HCT116 (cell line): Measurements from ENCODE around the gene MATR3. TPM values are rescaled to one million over a fixed set of nuclear protein-coding genes. Genes with fewer than 3 reads are reported as not detected.
A peak's percentile ranks its signal among the peaks of the same experiment; 100 is the strongest.

Experiments used
- ATAC-seq: fragments of 200-7000 bp; cut with Tn5 transposase; 2 replicates; pipeline ENCODE4 v1.9.1; 2020; ENCODE audit warnings: mild to moderate bottlenecking, moderate library complexity
- BruUV-seq: library from RNA; stranded (reverse); fragments of 400-500 nt; replicated peaks from 2 replicates; lab custom pipeline; 2021; lab: Mats Ljungman, UMichigan
- CTCF ChIA-PET: fragments of 300-600 bp; sonication (Branson Sonifier 250); formaldehyde crosslinking; loops from one replicate; lab custom pipeline; 2021; ENCODE audit warnings: antibody characterized with exemption; lab: Charles Lee
- POLR2A ChIA-PET: fragments of 300-600, 350-600 bp; sonication (Branson Sonifier 250); formaldehyde crosslinking; loops from one replicate; lab custom pipeline; 2021; ENCODE audit warnings: antibody characterized with exemption; lab: Charles Lee
- RAD21 ChIA-PET, 2 experiments: fragments of 300-600 bp; sonication (Branson Sonifier 250); formaldehyde crosslinking; loops; one replicate each; lab custom pipeline; 2023; ENCODE audit warnings: low total read pairs in 2 of 2; ENCODE audit not compliant: uncharacterized antibody in 2 of 2, unreplicated experiment in 2 of 2, low non-redundant PET in 1 of 2; lab: Charles Lee
- DNase-seq: peaks from one replicate; pipeline ENCODE4 v3.0.0-alpha.2; 2010; ENCODE audit warnings: low read depth, low spot score
- H2AFZ ChIP-seq: fragments of 200-600 bp; shearing (Covaris generic), sonication (generic); 2 replicates; pipeline ENCODE4 v1.6.1; 2017; ENCODE audit warnings: low read depth, mixed run types, mixed read lengths, antibody characterized with exemption, low read length; ENCODE audit not compliant: poor library complexity, severe bottlenecking
- H3K27ac ChIP-seq: 2 replicates; pipeline ENCODE4 v1.5.1; 2012; ENCODE audit warnings: low read depth, low read length
- H3K27me3 ChIP-seq: fragments of 200-600 bp; sonication (generic); 2 replicates; pipeline ENCODE4 v1.6.1; 2016; ENCODE audit warnings: mixed run types, low read length, mixed read lengths; ENCODE audit not compliant: insufficient read depth
- H3K36me3 ChIP-seq, 2 experiments: fragments of 200-500 bp in 1 of 2; fragments of 200-600 bp in 1 of 2; sonication (Bioruptor generic) in 1 of 2; sonication (generic) in 1 of 2; 2 replicates each; pipeline versions ENCODE4 v1.5.1 to v1.6.1; 2014 to 2016; ENCODE audit warnings: low read length in 2 of 2, inconsistent platforms in 1 of 2, mixed read lengths in 1 of 2, mixed run types in 1 of 2; ENCODE audit not compliant: insufficient read depth in 2 of 2, control insufficient read depth in 1 of 2
- H3K4me1 ChIP-seq, 2 experiments: fragments of 200-600 bp in 1 of 2; sonication (generic) in 1 of 2; 2 replicates each; pipeline versions ENCODE4 v1.5.1 to v1.6.1; 2012 to 2017; ENCODE audit warnings: low read length in 2 of 2, inconsistent platforms in 1 of 2, mild to moderate bottlenecking in 1 of 2, mixed read lengths in 1 of 2, mixed run types in 1 of 2, moderate library complexity in 1 of 2; ENCODE audit not compliant: insufficient read depth in 2 of 2, control insufficient read depth in 1 of 2
- H3K4me2 ChIP-seq: fragments of 200-600 bp; sonication (generic); 2 replicates; pipeline ENCODE4 v1.6.1; 2017; ENCODE audit warnings: mixed run types, low read length, mixed read lengths
- H3K4me3 ChIP-seq, 2 experiments: fragments of 200-600 bp in 1 of 2; sonication (generic) in 1 of 2; replicated peaks in 1 of 2; 2 replicates each; pipeline ENCODE4 v1.5.1; 2011 to 2016; ENCODE audit warnings: low read length in 2 of 2, control low read depth in 1 of 2, low read depth in 1 of 2, mild to moderate bottlenecking in 1 of 2, mixed read lengths in 1 of 2, mixed run types in 1 of 2
- H3K79me2 ChIP-seq: fragments of 200-600 bp; sonication (generic); 2 replicates; pipeline ENCODE4 v1.6.1; 2017; ENCODE audit warnings: mild to moderate bottlenecking, mixed run types, low read length, moderate library complexity, mixed read lengths; ENCODE audit not compliant: insufficient read depth
- H3K9ac ChIP-seq: fragments of 200-600 bp; sonication (generic); 2 replicates; pipeline ENCODE4 v1.6.1; 2016; ENCODE audit warnings: low read length, mixed read lengths
- H3K9me2 ChIP-seq: fragments of 200-600 bp; sonication (generic), shearing (Covaris generic); 2 replicates; pipeline ENCODE4 v1.6.1; 2017; ENCODE audit warnings: mixed run types, mild to moderate bottlenecking, moderate library complexity; ENCODE audit not compliant: insufficient read depth
- H3K9me3 ChIP-seq, 2 experiments: fragments of 200-500 bp in 1 of 2; fragments of 200-600 bp in 1 of 2; sonication (Bioruptor generic) in 1 of 2; sonication (generic) in 1 of 2; 2 replicates each; pipeline ENCODE4 v1.6.1; 2014 to 2017; ENCODE audit warnings: low read length in 2 of 2, mixed read lengths in 2 of 2, inconsistent platforms in 1 of 2, low read depth in 1 of 2, mild to moderate bottlenecking in 1 of 2, mixed run types in 1 of 2, moderate library complexity in 1 of 2; ENCODE audit not compliant: control insufficient read depth in 1 of 2, insufficient read depth in 1 of 2
- H4K20me1 ChIP-seq: fragments of 200-600 bp; sonication (generic), shearing (Covaris generic); 2 replicates; pipeline ENCODE4 v1.6.1; 2017; ENCODE audit warnings: mixed run types, mild to moderate bottlenecking, moderate library complexity; ENCODE audit not compliant: insufficient read depth
- EGR1 ChIP-seq: IDR thresholded peaks from 2 replicates; pipeline ENCODE4 v1.6.1; 2012; ENCODE audit warnings: low read depth
- ELF1 ChIP-seq: IDR thresholded peaks from 2 replicates; pipeline ENCODE4 v1.6.1; 2012; ENCODE audit warnings: low read depth, borderline replicate concordance
- intact Hi-C: fragments of 100-400 bp; cut with micrococcal nuclease; formaldehyde crosslinking; loops from 2 replicates; pipeline ENCODE4 v1.10.0; 2022
- total RNA-seq: library from RNA; stranded (reverse); gene quantifications from one replicate; pipeline ENCODE4 v1.2.1, GENCODE V29; 2021; ENCODE audit not compliant: unreplicated experiment
- TF ChIP-seq, protein P1 (sequence below): IDR thresholded peaks from 2 replicates; pipeline ENCODE4 v1.6.1; 2012; ENCODE audit warnings: low read depth
- TF ChIP-seq, protein P2 (sequence below): IDR thresholded peaks from 2 replicates; pipeline ENCODE4 v1.6.1; 2012

MATR3 gene
- total RNA-seq, 1 experiment from 2014 or later, result 123 TPM

DNA sequence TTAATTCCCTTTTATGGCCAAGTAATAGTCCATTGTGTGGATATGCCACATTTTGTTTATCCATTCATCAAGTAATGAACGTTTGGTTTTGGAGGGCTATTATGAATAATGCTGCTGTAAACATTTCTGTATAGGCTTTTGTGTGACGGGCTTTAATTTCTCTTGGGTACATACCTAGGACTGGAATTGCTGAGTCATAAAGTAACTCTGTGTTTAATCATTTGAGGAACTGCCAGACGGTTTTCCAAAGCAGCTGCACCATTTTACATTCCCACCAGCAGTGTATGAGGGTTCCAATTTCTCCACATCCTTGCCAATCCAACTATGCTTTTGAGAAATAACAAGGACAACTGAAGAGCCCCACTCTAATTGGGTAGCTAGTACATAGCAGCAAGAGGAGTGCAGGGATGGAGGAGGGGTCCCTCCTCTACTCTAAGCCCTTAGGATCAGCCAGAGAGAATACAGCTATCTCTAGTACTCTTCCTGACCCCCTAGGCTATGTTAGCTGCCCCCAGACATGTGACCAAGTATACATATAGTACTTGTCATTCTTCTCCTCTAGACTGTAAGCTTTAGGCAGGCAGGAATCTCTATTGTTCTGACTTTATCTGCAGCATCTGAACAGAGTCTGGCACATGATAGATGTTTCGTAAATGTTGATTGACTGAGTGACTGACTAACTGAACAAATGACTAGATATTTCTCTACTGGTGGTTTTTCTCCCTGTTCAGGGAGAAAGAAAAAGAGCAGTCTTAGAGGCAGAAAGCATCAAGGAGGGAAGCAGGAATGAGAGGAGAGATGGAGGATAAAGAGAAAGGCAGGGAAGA lies 22.1 kb upstream of the MATR3 start:
- peak overlapping the region; percentile 86 for H3K27ac ChIP-seq
- TF ChIP-seq ELF1 (no peak), EGR1 (no peak)
- TF ChIP-seq, protein P1, sequence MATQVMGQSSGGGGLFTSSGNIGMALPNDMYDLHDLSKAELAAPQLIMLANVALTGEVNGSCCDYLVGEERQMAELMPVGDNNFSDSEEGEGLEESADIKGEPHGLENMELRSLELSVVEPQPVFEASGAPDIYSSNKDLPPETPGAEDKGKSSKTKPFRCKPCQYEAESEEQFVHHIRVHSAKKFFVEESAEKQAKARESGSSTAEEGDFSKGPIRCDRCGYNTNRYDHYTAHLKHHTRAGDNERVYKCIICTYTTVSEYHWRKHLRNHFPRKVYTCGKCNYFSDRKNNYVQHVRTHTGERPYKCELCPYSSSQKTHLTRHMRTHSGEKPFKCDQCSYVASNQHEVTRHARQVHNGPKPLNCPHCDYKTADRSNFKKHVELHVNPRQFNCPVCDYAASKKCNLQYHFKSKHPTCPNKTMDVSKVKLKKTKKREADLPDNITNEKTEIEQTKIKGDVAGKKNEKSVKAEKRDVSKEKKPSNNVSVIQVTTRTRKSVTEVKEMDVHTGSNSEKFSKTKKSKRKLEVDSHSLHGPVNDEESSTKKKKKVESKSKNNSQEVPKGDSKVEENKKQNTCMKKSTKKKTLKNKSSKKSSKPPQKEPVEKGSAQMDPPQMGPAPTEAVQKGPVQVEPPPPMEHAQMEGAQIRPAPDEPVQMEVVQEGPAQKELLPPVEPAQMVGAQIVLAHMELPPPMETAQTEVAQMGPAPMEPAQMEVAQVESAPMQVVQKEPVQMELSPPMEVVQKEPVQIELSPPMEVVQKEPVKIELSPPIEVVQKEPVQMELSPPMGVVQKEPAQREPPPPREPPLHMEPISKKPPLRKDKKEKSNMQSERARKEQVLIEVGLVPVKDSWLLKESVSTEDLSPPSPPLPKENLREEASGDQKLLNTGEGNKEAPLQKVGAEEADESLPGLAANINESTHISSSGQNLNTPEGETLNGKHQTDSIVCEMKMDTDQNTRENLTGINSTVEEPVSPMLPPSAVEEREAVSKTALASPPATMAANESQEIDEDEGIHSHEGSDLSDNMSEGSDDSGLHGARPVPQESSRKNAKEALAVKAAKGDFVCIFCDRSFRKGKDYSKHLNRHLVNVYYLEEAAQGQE, result no peak
- TF ChIP-seq, protein P2, sequence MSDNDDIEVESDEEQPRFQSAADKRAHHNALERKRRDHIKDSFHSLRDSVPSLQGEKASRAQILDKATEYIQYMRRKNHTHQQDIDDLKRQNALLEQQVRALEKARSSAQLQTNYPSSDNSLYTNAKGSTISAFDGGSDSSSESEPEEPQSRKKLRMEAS, result no peak
- ATAC-seq, result no peak

More for the DNA sequence above, 22.1 kb upstream of the MATR3 start:
- Histone ChIP-seq H2AFZ (peak overlapping the region; percentile 78), H3K4me1 (peaks cover 34 to 54% of the 10 kb centered on the region in 2 experiments), H3K79me2 (peaks cover 26% of the 10 kb centered on the region), H3K9me3 (no peaks in the 10 kb centered on the region), H3K27me3 (no peaks in the 10 kb centered on the region), H3K36me3 (peaks cover 2 to 17% of the 10 kb centered on the region in 2 experiments), H3K4me2 (peak overlapping the region; percentile 95), H4K20me1 (peaks cover under 1% of the 10 kb centered on the region; the same call in 1 of the 2 replicates), H3K9me2 (no peaks in the 10 kb centered on the region), H3K4me3 (no peak overlapping the region), H3K9ac (no peak overlapping the region; the same call in 1 of the 2 replicates)
- CTCF ChIA-PET, result interaction anchor here (1.2 to 2.1 kb wide), 2 partner anchors 97 to 103 kb away, joined by 3 to 6 read pairs; no protein-coding TSS in a partner anchor
- intact Hi-C loops, result no loop called here
- POLR2A ChIA-PET, result interaction anchor here (0.8 to 2.9 kb wide), 5 partner anchors 9 to 728 kb away, joined by 3 to 20 read pairs (median 4); partner anchors contain the start of genes ETF1 and MATR3
- no peak for DNase-seq
- no TSS peak for BruUV-seq
- RAD21 ChIA-PET, result no interaction called here
